Measurements from ENCODE around the gene CNTNAP5.

GRCh38 chr2:124664363-124664762 lies 639.3 kb downstream of the CNTNAP5 start:
- no peak for TF ChIP-seq BHLHE40 (IDR thresholded peaks at IDR 0.05; ENCODE audit: borderline replicate concordance)
- no peak for TF ChIP-seq SP1 (IDR thresholded peaks at IDR 0.05)
- TF ChIP-seq FOXA1 (IDR thresholded peaks at IDR 0.05), result no peak
- no peak for TF ChIP-seq SUZ12 (IDR thresholded peaks at IDR 0.05)
- no peak for TF ChIP-seq LEF1 (IDR thresholded peaks at IDR 0.05; ENCODE audit: borderline replicate concordance)
- no peak for TF ChIP-seq ELF4 (IDR thresholded peaks at IDR 0.05)
- no peak for TF ChIP-seq NFRKB (IDR thresholded peaks at IDR 0.05)

All from HEK293T (cell line).